ENCODE data around the gene PRKN.
"Not testable (repeated sequence)": the region's sequence is repeated elsewhere in the genome, so short reads cannot be mapped to it uniquely, and the experiment has no call there.

- not testable (repeated sequence) for TF ChIP-seq CTCF (IDR thresholded peaks at IDR 0.05; ENCODE audit: low read depth, low read length); EZH2phosphoT487 (IDR thresholded peaks at IDR 0.05; ENCODE audit: low read depth)
Observed at GRCh38 chr6:161822204-161822603, 905.4 kb downstream of the PRKN start.

All from OCI-LY3 (cell line).